ENCODE data around the gene ZNF132. TPM values are rescaled to one million over a fixed set of nuclear protein-coding genes. Genes with fewer than 3 reads are reported as not detected.

ZNF132 gene
- total RNA-seq, 3 donors from 2014 or later (not counting 1 experiment from before 2014, with no cell fraction given): 0.88 to 1.6 (median 1.5) TPM

GRCh38 chr19:58480831-58481230 lies 40.9 kb upstream of the ZNF132 start:
- H3K27ac Mint-ChIP-seq: no peak overlapping the region
- no peak overlapping the region for H3K4me3 ChIP-seq (ENCODE audit: low read length)
- H3K27me3 Mint-ChIP-seq (ENCODE audit: low read depth in 2 of 2): no peaks in the 10 kb centered on the region
- no peak for TF ChIP-seq CTCF (IDR thresholded peaks at IDR 0.05)
- no peak overlapping the region for H3K4me3 Mint-ChIP-seq
- no peaks in the 10 kb centered on the region for H3K9me3 ChIP-seq (ENCODE audit: control insufficient read depth, insufficient read depth, low read length)
- no peaks in the 10 kb centered on the region for H3K9me3 Mint-ChIP-seq
- no peaks in the 10 kb centered on the region for H3K36me3 Mint-ChIP-seq
- DNase-seq: no peak
- intact Hi-C loops (cut with micrococcal nuclease): no loop called here
- no peak overlapping the region for H3K27ac ChIP-seq (ENCODE audit: low read length)
- ATAC-seq: no peak
- H3K4me1 Mint-ChIP-seq: peaks cover 8 to 9% of the 10 kb centered on the region in 2 donors
- 55% methylated on average over 1 of the region's 2 CpGs for WGBS (ENCODE audit: insufficient coverage)
- H3K27me3 ChIP-seq (ENCODE audit: control insufficient read depth, insufficient read depth, low read length): no peaks in the 10 kb centered on the region
- peaks cover 2% of the 10 kb centered on the region for H3K36me3 ChIP-seq (ENCODE audit: control insufficient read depth, insufficient read depth, low read length)
- H3K4me1 ChIP-seq (ENCODE audit: control insufficient read depth, insufficient read depth, low read length): peaks cover 12% of the 10 kb centered on the region

- Histone ChIP-seq H3K4me3 (ENCODE audit: low read length) (no peak overlapping the region), H3K27ac (ENCODE audit: low read length) (no peak overlapping the region), H3K27me3 (ENCODE audit: control insufficient read depth, insufficient read depth, low read length) (no peaks in the 10 kb centered on the region), H3K36me3 (ENCODE audit: control insufficient read depth, insufficient read depth, low read length) (peaks cover 2% of the 10 kb centered on the region), H3K4me1 (ENCODE audit: control insufficient read depth, insufficient read depth, low read length) (peaks cover 14% of the 10 kb centered on the region), H3K9me3 (ENCODE audit: control insufficient read depth, insufficient read depth, low read length) (no peaks in the 10 kb centered on the region)
- Mint-ChIP-seq H3K36me3 (no peaks in the 10 kb centered on the region), H3K4me3 (no peak overlapping the region), H3K9me3 (no peaks in the 10 kb centered on the region), H3K4me1 (peaks cover 8 to 13% of the 10 kb centered on the region in 2 donors), H3K27me3 (ENCODE audit: low read depth in 2 of 2) (no peaks in the 10 kb centered on the region), H3K27ac (no peak overlapping the region)
- ATAC-seq (no peak), DNase-seq (no peak)
- TF ChIP-seq CTCF (IDR thresholded peaks at IDR 0.05): no peak
- intact Hi-C loops (cut with micrococcal nuclease): no loop called here
- 94% methylated on average over 20 of the region's 20 CpGs for WGBS (ENCODE audit: insufficient coverage)
These were observed 40.5 kb upstream of the ZNF132 start for GRCh38 chr19:58480481-58480830.

- no peak for ATAC-seq
- Histone ChIP-seq H3K9me3 (ENCODE audit: control insufficient read depth, insufficient read depth, low read length) (no peaks in the 10 kb centered on the region), H3K4me3 (ENCODE audit: low read length) (no peak overlapping the region), H3K4me1 (ENCODE audit: control insufficient read depth, insufficient read depth, low read length) (peaks cover 19% of the 10 kb centered on the region), H3K36me3 (ENCODE audit: control insufficient read depth, insufficient read depth, low read length) (peaks cover 2% of the 10 kb centered on the region), H3K27me3 (ENCODE audit: control insufficient read depth, insufficient read depth, low read length) (no peaks in the 10 kb centered on the region), H3K27ac (ENCODE audit: low read length) (no peak overlapping the region)
- WGBS (ENCODE audit: insufficient coverage): 89% methylated on average over 28 of the region's 28 CpGs
- peaks cover 8 to 18% of the 10 kb centered on the region in 2 donors for H3K4me1 Mint-ChIP-seq
- intact Hi-C loops (cut with micrococcal nuclease): no loop called here
- H3K27ac Mint-ChIP-seq: no peak overlapping the region
- H3K9me3 Mint-ChIP-seq: no peaks in the 10 kb centered on the region
- DNase-seq: no peak
- no peak overlapping the region for H3K4me3 Mint-ChIP-seq
- H3K27me3 Mint-ChIP-seq (ENCODE audit: low read depth in 2 of 2): no peaks in the 10 kb centered on the region
- TF ChIP-seq CTCF (IDR thresholded peaks at IDR 0.05): no peak
- H3K36me3 Mint-ChIP-seq: no peaks in the 10 kb centered on the region
These were observed 40.0 kb upstream of the ZNF132 start for GRCh38 chr19:58479736-58480480.

GRCh38 chr19:58479303-58479702 lies 39.4 kb upstream of the ZNF132 start:
- Histone ChIP-seq H3K27ac (ENCODE audit: low read length) (no peak overlapping the region), H3K27me3 (ENCODE audit: control insufficient read depth, insufficient read depth, low read length) (no peaks in the 10 kb centered on the region), H3K4me3 (ENCODE audit: low read length) (no peak overlapping the region), H3K9me3 (ENCODE audit: control insufficient read depth, insufficient read depth, low read length) (no peaks in the 10 kb centered on the region), H3K4me1 (ENCODE audit: control insufficient read depth, insufficient read depth, low read length) (peaks cover 21% of the 10 kb centered on the region), H3K36me3 (ENCODE audit: control insufficient read depth, insufficient read depth, low read length) (peaks cover 2% of the 10 kb centered on the region)
- Mint-ChIP-seq H3K27me3 (ENCODE audit: low read depth in 2 of 2) (no peaks in the 10 kb centered on the region), H3K4me1 (peaks cover 8 to 18% of the 10 kb centered on the region in 2 donors), H3K27ac (no peak overlapping the region), H3K36me3 (no peaks in the 10 kb centered on the region), H3K4me3 (no peak overlapping the region), H3K9me3 (no peaks in the 10 kb centered on the region)
- TF ChIP-seq CTCF (IDR thresholded peaks at IDR 0.05): no peak
- intact Hi-C loops (cut with micrococcal nuclease): no loop called here
- DNase-seq (no peak), ATAC-seq (no peak)
- 96% methylated on average over 7 of the region's 7 CpGs for WGBS (ENCODE audit: insufficient coverage)

Measured in natural killer cell (primary cell).